ENCODE measurements around the gene LDB1. TPM values are rescaled to one million over a fixed set of nuclear protein-coding genes. Genes with fewer than 3 reads are reported as not detected.

LDB1 gene
- total RNA-seq, 1 experiment from 2014 or later, result 34.4 TPM

DNA sequence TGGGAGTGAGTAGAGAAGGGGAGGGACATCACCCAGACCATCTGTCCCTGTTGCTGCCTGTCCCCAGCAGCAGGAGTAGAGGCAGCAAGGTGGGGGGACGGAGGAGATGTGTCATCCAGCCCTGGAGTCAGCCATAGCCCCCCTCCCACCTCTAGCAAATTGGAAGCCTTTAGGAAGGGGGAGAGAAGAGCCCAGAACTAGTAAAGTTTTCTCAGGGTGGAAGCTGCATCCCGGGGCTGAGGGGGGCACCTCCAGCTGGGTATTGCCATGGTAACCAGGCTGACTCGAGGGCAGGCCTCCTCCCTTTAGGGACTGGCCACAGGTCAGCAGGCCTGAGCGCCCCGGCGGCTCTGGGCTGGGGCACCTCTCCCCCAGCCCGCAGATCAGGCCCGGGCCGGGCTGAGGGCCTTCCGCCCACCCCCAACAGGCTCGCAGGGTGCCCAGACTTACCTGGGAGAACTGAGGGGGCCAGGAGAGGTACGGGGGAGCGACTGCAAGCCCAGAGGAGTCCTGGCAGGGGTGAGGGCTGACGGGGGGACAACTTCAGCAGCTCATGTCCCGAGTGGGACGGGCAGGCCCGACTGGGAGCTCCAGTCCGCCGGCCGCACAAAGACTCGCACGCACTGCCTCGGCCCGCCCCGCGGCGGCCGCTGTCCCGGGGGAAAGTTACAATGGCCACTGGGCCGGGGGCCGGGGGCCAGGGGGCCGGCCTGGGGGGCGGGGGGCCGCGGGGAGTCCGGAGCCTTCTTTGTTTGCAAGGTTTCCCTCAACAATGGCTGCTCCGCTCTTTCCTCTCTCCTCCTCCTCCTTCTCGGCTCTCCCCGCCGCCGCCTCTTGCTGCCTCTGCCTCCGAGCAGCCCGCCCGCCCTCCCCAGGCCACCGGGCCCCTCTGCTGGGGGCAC is 6.0 kb downstream of the LDB1 start:
- no peak for DNase-seq (ENCODE audit: low read depth)

DNA sequence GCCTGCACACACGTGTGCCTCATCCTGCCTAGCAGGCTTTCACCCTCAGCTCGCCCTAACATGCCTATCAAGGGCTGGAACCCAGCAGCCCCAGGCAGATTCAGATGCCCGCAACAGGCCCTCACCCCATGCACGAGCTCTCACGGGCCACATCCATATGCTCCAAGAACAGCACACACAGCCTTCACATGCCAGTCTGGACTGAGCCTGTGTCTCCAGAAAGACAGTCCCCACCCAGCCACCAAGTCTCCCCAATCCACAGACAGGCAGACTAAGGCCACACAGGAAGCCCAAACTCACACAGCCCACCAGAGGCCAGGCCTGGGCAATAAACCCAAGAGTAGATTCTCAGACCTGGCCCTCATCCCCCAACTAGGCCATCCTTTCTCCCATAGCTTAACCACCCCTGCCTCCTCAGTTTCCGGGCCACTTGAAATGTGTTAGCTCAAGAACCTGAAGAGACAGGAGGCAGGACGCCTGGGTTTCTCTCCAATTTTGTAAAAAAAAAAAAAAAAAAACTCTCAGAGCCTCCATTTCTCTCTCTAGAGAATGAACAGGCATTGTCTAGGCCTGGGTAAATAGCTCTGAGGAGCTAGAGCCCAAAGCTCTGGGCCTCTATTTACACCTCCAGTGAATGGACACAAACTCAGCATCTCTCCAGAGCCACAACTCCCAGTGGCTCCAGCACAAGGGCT is 6.8 kb downstream of the LDB1 start:
- no peak for DNase-seq (ENCODE audit: low read depth)

DNA sequence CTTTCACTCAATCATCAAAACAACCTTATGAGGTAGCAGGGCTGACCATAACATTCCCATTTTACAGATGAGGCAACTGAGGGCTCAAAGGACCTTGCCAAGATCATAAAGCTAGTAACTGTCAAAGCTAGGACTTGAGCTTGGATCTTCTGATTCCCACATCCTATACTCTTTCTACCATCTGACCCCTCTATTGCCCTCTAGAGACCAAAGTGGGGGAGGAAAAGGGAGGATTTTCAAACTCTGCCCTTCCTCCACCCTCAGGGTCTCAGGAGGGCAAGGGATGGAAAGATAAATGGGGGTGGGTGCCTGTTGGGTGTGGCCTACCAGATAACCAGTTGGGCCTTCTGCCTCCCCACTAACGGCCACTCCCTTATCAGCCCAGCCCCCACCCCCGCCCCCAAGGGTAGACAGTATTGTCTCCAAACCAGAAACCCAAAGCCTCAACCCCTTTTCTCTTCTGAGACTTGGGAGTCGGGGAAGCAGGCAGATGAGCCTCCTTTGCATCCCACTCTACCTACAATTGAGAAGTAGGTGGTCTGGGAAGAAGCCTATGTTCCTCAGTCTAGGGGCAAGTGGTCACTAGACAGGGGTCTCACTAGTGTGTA is 7.9 kb downstream of the LDB1 start:
- DNase-seq (ENCODE audit: low read depth), result no peak

DNA sequence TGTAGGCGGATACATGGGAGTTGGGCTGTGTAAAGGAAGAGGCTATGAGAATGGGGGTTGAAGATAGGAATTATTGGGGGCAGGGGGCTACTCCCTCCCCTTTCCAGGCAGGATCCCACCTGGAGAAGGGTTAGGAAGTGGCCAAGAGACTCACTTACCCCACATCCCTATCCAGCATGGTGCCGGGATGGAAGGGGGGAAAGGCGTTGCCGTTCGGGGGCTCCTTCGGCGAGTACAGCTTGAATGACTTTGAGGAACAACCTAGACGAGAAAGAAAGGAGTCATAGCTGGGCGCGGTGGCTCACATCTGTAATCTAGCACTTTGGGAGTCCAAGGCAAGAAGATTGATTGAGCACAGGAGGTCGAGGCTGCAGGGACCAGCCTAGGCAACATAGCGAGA is 8.9 kb downstream of the LDB1 start:
- no peak for DNase-seq (ENCODE audit: low read depth)

DNA sequence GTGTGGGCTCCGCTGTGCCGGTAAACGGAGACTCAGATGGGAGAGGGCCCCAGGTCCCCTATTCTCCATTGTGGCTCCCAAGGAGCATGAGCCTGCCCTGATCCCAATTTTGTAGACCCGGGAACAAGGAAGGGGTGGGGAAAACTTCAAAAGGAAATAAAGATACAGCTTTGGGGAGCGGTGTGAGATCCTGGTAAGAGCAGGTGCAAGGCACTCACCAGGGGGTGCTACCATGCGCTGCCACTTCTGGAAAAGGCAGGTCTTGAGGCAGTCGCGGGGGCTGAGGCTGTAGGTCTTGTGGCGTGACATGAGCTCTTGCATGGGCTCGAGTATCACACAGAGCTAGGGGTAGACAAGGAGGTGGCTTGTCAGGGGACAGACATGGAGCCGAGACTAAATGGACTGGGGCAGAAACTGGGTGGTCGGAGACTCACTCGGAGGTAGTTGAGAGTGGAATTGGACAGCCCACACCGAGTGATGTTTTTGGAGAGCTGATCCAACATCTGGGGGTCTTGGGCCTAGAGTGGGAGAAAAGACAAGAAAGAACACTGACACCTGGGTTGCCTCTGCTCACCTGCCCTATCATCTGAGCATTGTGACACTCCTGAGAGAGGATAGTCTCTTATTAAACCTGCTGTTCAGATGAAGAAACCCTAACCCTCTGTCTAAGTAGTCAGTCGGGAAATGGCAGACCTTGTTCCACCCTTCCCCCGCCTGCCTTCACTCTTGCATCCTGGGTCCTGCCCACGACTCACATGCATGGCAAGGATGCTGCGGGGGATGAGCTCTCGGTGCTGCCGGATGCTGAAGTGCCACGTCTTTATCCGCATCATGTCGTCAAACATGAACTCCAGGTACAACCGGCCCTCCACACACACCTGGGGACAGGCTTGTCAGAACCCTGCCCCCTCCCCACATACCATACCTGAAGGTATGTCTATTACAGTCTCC is 10.7 kb downstream of the LDB1 start:
- no peak for DNase-seq (ENCODE audit: low read depth)

DNA sequence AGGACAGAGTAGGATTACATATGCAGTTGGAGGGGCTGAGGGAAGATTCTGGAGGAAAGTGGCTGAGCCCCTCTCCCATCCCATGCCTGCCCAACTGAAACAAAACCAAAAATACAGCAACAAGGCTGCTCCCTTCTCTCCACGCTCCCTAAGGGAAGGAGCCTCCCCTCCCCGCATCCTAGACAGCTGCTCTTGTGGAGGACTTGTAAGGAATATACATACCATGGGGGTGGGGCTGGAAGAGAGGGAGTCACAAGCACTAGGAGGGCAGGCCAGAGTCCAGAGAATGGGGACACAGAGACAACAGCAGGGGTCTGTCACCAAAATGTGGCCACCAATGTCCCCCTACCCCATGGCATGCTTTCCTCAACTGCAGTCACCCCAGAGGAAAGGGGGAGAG is 13.2 kb downstream of the LDB1 start:
- no peak for DNase-seq (ENCODE audit: low read depth)

DNA sequence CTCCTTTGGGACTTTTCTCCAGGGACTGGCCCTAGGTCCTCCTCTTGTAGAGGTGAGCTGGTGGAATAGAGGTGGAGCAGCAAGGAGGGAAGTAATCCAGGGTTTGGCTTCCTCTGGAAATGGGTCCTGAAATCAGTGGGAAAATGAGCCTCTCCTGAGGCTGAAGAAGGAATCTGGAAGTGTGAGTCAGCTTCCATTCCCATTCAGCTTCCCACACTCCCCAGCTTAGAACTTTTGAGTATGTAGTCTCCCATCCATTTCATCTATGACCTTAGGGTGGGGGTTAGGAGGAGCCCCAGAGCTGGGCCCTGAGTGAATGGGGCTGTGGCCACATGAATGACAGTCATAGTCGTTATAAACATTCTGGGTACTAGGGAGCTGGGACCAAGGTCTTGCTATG is 17.7 kb downstream of the LDB1 start:
- peak; percentile 39 for DNase-seq (ENCODE audit: low read depth)

DNA sequence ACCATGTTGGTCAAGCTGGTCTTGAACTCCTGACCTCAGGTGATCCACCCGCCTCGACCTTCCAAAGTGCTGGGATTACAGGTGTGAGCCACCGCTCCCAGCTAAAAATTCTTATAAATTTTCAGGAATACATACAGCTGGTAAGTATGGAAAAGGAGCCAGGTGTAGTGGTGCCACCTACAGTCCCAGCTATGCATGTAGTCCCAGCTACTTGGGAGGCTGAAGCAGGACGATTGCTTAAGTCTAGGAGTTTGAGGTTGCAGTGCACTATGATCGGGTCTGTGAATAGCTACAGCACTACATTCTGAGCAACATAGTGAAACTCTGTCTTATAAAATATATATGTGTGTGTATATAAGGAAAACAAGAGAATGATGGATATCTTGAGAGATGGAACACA is 19.0 kb downstream of the LDB1 start:
- no peak for DNase-seq (ENCODE audit: low read depth)

DNA sequence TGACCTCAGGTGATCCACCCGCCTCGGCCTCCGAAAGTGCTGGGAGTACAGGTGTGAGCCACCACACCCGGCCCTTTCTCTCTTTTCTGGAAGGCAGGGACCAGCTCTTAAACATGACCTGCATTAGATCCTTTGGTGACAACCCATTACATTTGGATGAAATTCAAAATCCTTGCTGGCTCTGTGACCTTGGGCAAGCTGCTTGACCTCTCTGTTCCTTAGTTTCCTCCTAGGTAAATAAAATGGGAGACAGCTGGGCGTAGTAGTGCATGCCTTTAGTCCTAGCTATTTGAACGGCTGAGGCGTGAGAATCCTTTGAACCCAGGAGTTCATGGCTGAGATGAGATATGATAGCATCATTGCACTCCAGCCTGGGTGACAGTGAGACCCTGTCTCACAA is 23.7 kb downstream of the LDB1 start:
- no peak for DNase-seq (ENCODE audit: low read depth)

DNA sequence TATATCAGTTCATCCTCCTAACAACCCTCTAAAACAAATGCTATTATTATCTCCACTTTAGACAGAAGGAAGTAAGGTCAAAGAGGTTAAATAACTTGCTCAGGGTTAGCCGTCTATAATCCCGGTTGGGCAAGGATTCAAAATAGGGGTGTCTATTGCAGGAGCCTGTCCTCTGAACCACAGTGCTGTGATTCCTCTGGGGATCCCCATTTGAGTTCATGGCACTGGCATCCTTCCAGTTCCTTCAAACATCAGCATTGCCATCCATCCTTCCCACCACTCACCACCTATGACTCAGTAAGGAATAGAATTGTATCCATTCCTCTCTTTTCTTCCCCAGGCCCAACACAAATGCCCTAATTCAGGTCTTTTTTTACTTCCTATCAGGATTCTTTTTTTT is 29.4 kb downstream of the LDB1 start:
- DNase-seq (ENCODE audit: low read depth), result peak; percentile 48

DNA sequence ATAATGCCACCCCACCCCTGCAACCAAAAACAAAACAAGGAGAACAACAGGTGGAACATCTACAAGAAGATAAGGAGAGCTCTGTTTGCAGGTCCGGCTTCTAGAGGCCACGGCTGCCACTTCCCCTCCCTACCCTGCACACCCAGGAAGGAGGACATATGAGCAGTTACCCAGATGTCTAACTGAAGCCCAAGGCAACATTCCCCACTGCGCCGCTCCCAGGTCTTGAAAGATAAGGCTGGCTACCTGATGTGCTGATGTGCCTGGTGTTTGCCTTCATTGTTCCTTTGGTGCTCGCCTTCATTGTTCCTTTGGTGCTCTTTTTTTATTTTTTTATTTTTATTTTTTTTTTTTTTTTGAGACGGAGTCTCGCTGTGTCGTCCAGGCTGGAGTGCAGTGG is 34.0 kb downstream of the LDB1 start:
- DNase-seq (ENCODE audit: low read depth), result no peak

DNA sequence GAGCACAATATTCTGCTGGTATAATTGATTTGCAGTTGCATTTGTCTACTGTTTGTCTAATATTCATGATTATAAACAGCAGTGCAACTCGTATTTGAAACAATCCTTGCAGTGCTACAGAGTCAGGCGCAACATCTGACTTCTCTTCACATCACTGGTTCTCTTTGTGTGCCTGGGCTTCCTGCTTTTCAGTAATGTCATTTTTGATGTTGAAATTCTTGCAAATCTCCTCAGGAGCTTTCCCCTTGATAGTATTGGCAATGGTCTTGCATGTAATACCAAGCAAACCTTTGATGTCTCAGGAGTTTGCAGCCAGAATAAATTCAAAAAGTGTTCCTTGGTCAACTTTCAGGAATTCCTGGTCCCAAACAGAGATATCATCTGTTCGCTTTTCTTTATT is 34.8 kb downstream of the LDB1 start:
- no peak for DNase-seq (ENCODE audit: low read depth)

DNA sequence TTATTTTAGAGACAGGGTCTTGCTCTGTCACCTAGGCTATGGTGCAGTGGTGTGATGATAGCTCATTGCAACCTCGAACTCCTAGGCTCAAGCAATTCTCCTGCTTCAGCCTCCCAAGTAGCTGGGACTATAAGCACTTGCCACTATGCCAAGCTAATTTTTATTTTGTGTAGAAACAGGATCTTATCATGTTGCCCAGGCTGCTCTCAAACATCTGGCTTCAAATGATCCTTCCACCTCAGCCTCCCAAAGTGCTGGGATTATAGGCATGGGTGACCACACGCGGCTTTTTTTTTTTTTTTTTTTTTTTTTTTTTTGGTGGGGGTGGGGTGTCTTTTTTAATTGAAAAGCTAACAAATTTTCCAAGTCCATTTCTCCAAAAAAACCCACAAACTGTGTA is 36.6 kb downstream of the LDB1 start:
- no peak for DNase-seq (ENCODE audit: low read depth)

DNA sequence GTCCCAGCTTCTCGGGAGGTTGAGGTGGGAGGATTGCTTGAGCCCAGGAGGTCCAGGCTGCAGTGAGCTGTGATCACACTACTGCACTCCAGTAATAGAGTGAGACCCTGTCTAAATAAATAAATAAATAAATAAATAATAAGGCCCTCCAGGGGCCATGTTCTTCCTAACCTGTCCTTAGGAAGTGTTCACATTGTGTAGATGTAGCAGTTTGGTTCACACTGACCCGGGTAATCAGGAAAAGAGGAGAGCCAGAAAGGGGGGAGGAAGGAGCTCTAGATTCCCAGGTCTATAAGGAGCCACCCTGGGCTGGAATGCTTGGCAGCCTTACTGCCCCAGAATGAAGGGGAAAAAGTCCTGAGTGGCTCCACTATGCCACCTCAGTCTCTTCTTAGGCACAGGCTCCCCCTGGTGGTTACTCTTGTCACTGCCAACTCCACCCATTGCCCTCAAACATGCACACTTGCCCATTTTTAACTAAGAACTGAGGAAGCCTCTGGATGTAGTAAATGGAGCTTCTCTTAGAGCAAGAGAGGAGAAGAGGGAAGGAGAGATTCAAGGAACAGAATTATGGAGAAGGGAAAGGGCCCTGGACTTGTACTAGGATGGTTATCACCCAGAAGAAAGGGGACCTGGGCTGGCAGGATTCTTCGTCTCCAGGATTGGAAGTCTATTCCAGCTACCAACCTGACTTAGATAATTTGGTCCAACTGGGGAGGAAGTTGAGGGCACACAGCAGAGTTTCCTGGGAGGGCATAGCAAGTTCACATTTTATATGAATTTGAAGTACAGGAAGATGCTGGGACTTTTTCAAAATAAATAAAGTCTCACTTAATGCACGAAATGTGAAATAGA is 47.3 kb downstream of the LDB1 start:
- DNase-seq (ENCODE audit: low read depth), result peak; percentile 70

DNA sequence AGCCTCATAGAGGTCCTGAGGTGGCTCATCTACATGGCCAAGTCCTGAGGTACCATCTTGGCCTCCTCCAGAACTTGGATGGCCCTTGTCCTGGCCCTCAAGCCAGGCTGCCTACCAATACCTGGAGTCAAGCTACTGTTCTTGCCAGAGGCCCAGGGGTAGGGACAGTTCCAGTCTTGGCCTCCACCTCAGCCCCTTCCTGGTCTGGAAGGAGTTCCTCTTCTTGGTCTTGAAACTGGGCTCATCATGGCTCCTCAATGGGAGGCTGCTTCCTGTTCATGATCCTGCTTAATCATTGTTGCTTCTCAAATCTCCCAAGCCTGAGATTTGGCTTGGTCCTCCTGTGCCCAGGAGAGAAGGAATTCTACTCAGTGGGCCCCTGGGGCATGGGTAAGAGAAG is 51.1 kb downstream of the LDB1 start:
- DNase-seq (ENCODE audit: low read depth), result no peak

DNA sequence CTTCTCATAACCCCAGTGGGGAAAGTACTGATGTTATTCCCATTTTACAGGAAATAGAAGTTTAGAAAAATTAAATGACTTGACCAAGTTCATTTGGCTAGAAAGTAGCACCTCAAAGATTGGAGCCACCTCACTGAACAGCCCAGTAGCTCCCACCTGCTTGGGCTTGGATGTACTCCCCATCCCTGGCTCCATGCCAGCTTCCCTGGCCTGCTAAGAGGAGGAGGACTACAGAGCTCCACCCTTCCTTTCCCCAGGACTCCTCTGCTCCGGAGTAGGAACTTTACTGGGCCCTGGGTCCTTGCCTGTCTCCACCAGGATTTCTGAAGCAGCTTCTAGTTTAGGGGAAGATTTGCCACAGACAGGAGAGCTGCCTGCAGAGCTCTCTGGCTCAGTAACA is 52.0 kb downstream of the LDB1 start:
- no peak for DNase-seq (ENCODE audit: low read depth)

DNA sequence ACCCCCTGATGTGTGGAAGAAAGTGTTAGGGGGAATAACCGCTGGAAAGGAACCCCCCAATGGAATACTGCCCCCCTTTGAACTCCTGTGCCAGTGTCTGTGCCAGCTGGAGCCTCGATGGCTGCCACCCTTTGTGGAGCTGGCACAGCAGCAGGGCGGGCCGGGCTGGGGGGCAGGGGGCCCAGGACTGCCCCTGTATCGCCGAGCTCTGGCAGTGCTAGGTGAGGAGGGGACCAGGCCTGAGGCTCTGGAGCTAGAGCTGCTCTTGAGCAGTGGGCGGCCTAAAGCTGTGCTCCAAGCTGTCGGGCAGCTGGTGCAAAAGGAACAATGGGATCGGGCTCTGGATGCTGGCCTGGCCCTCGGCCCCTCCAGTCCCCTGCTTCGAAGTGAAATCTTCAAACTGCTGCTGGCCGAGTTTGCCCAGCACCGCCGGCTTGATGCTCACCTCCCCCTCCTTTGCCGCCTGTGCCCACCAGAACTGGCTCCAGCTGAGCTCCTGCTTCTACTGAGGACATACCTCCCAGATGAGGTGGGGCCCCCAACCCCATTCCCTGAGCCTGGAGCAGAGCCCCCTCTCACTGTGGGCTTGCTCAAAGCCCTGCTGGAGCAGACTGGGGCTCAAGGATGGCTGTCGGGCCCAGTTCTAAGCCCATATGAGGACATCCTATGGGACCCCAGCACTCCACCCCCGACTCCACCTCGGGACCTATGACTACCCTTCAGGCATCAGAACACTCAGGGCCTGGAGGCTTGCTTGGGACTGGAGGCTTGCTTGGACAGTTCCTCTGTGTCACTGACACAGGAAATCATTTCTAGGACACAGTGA is 52.9 kb downstream of the LDB1 start:
- no peak for DNase-seq (ENCODE audit: low read depth)

DNA sequence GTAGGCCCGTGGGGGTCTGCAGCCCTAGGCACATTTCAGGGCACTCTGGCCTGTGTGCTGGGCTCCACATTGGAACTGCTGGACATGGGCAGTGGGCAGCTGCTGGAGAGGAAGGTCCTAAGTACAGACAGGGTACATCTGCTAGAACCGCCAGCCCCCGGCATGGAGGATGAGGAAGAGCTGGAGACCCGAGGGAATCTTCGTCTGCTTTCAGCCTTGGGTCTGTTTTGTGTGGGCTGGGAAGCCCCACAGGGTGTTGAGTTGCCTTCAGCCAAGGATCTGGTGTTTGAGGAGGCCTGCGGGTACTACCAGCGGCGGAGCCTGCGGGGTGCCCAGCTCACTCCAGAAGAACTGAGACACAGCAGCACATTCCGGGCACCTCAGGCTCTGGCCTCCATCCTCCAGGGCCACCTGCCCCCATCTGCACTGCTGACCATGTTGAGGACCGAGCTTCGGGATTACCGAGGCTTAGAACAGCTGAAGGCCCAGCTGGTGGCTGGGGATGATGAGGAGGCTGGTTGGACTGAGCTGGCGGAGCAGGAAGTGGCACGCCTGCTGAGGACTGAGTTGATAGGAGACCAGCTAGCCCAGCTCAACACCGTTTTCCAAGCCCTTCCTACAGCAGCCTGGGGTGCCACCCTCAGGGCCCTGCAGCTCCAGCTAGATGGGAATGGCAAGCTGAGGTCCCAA is 53.6 kb downstream of the LDB1 start:
- DNase-seq (ENCODE audit: low read depth), result no peak

Measured in HT1080 (cell line).